Measurements from ENCODE around the gene MET. TPM values are rescaled to one million over a fixed set of nuclear protein-coding genes. Genes with fewer than 3 reads are reported as not detected.

MET gene
- total RNA-seq, 6 donors from 2014 or later, result 32.4 to 114 (median 82.2) TPM

GRCh38 chr7:116661865-116662264 lies 10.1 kb upstream of the MET start:
- no peaks in the 10 kb centered on the region for H3K36me3 ChIP-seq
- no peak for ATAC-seq (ENCODE audit: low FRiP score in 2 of 2)
- TF ChIP-seq EP300 (IDR thresholded peaks at IDR 0.05), result no peak
- H3K27ac ChIP-seq, result no peak overlapping the region
- no peak for DNase-seq
- H3K4me1 ChIP-seq, result no peaks in the 10 kb centered on the region
- H3K4me3 ChIP-seq, result no peak overlapping the region
- H3K9me3 ChIP-seq, result no peaks in the 10 kb centered on the region
- H3K27me3 ChIP-seq, result no peaks in the 10 kb centered on the region

- H3K9me3 ChIP-seq, result no peaks in the 10 kb centered on the region
- H3K4me3 ChIP-seq, result no peak overlapping the region
- H3K27me3 ChIP-seq, result no peaks in the 10 kb centered on the region
- DNase-seq, result no peak
- no peak overlapping the region for H3K27ac ChIP-seq
- H3K4me1 ChIP-seq, result no peaks in the 10 kb centered on the region
- 80 to 96% methylated on average over 4 of the region's 4 CpGs for WGBS, 2 donors
- ATAC-seq (ENCODE audit: low FRiP score in 2 of 2), result no peak
- TF ChIP-seq EP300 (IDR thresholded peaks at IDR 0.05) (no peak), POLR2A (IDR thresholded peaks at IDR 0.05) (no peak), CTCF (IDR thresholded peaks at IDR 0.05) (no peak), POLR2AphosphoS5 (IDR thresholded peaks at IDR 0.05) (no peak)
- H3K36me3 ChIP-seq, result no peaks in the 10 kb centered on the region
Measured at GRCh38 chr7:116663744-116664143, 8.3 kb upstream of the MET start.

GRCh38 chr7:116665332-116665996 lies 6.5 kb upstream of the MET start:
- no peaks in the 10 kb centered on the region for H3K36me3 ChIP-seq
- ATAC-seq (ENCODE audit: low FRiP score in 2 of 2) (no peak), DNase-seq (no peak)
- no peak for TF ChIP-seq POLR2A (IDR thresholded peaks at IDR 0.05)
- no peak for TF ChIP-seq POLR2AphosphoS5 (IDR thresholded peaks at IDR 0.05)
- TF ChIP-seq CTCF (IDR thresholded peaks at IDR 0.05), result no peak
- TF ChIP-seq EP300 (IDR thresholded peaks at IDR 0.05), result no peak
- no peaks in the 10 kb centered on the region for H3K9me3 ChIP-seq
- 29 to 52% methylated on average over 2 of the region's 2 CpGs for WGBS, 2 donors
- H3K4me3 ChIP-seq, result no peak overlapping the region
- no peak overlapping the region for H3K27ac ChIP-seq
- no peaks in the 10 kb centered on the region for H3K27me3 ChIP-seq
- no peaks in the 10 kb centered on the region for H3K4me1 ChIP-seq

GRCh38 chr7:116669769-116670168 lies 2.2 kb upstream of the MET start:
- Histone ChIP-seq H3K36me3 (no peaks in the 10 kb centered on the region), H3K9me3 (no peaks in the 10 kb centered on the region), H3K27ac (no peak overlapping the region), H3K4me3 (no peak overlapping the region), H3K27me3 (no peaks in the 10 kb centered on the region), H3K4me1 (peaks cover 0 to 15% (median 8%) of the 10 kb centered on the region in 4 donors)
- no peak for TF ChIP-seq POLR2A (IDR thresholded peaks at IDR 0.05)
- TF ChIP-seq CTCF (IDR thresholded peaks at IDR 0.05), result no peak
- TF ChIP-seq POLR2AphosphoS5 (IDR thresholded peaks at IDR 0.05), result no peak
- no peak for TF ChIP-seq EP300 (IDR thresholded peaks at IDR 0.05)
- ATAC-seq (ENCODE audit: low FRiP score in 2 of 2) (no peak), DNase-seq (no peak)
- WGBS, 2 donors, result 67 to 81% methylated on average over 1 of the region's 1 CpG

GRCh38 chr7:116670409-116671015 lies 1.5 kb upstream of the MET start:
- H3K9me3 ChIP-seq, result no peaks in the 10 kb centered on the region
- ATAC-seq (ENCODE audit: low FRiP score in 2 of 2) (no peak), DNase-seq (no peak)
- no peak overlapping the region for H3K27ac ChIP-seq
- no peak overlapping the region for H3K4me3 ChIP-seq
- peaks cover 0 to 15% (median 8%) of the 10 kb centered on the region in 4 donors for H3K4me1 ChIP-seq
- TF ChIP-seq POLR2A (IDR thresholded peaks at IDR 0.05), result no peak
- no peak for TF ChIP-seq CTCF (IDR thresholded peaks at IDR 0.05)
- no peak for TF ChIP-seq EP300 (IDR thresholded peaks at IDR 0.05)
- TF ChIP-seq POLR2AphosphoS5 (IDR thresholded peaks at IDR 0.05), result no peak
- no peaks in the 10 kb centered on the region for H3K36me3 ChIP-seq
- WGBS, 2 donors, result 70 to 72% methylated on average over 3 of the region's 3 CpGs
- no peaks in the 10 kb centered on the region for H3K27me3 ChIP-seq
